GM23338 (cell line): ENCODE measurements around the gene JMJD1C. TPM values are rescaled to one million over a fixed set of nuclear protein-coding genes. Genes with fewer than 3 reads are reported as not detected.

Experiments used
- ATAC-seq: fragments of 200-7000 bp; cut with Tn5 transposase; 3 replicates; pipeline ENCODE4 v1.9.1; 2020
- DNase-seq: peaks from one replicate; pipeline ENCODE4 v3.0.0-alpha.2; 2015; ENCODE audit warnings: low spot score
- H2AFZ ChIP-seq: fragments of 200-600 bp; sonication (generic); 2 replicates; pipeline ENCODE4 v1.8.0; 2016; ENCODE audit warnings: antibody characterized with exemption, mild to moderate bottlenecking, moderate library complexity
- H3F3A ChIP-seq: fragments of 200-600 bp; sonication (generic); replicated peaks from 2 replicates; pipeline ENCODE4 v1.8.0; 2017; ENCODE audit warnings: antibody characterized with exemption, mixed run types, low read depth
- H3K27ac ChIP-seq: fragments of 200-600 bp; sonication (generic); 2 replicates; pipeline ENCODE4 v1.6.1; 2016; ENCODE audit warnings: low read depth
- H3K27me3 ChIP-seq: fragments of 200-600 bp; sonication (generic); 2 replicates; pipeline ENCODE4 v1.8.0; 2016; ENCODE audit warnings: mild to moderate bottlenecking, mixed run types, moderate library complexity; ENCODE audit not compliant: insufficient read depth
- H3K36me3 ChIP-seq: fragments of 200-600 bp; sonication (generic); 2 replicates; pipeline ENCODE4 v1.8.0; 2016; ENCODE audit warnings: mild to moderate bottlenecking; ENCODE audit not compliant: insufficient read depth
- H3K4me1 ChIP-seq: fragments of 200-600 bp; sonication (generic); 2 replicates; pipeline ENCODE4 v1.8.0; 2016; ENCODE audit warnings: mild to moderate bottlenecking, moderate library complexity; ENCODE audit not compliant: insufficient read depth
- H3K4me2 ChIP-seq: fragments of 200-600 bp; sonication (generic); 2 replicates; pipeline ENCODE4 v1.7.1; 2017; ENCODE audit warnings: mixed run types
- H3K4me3 ChIP-seq: fragments of 200-600 bp; sonication (generic); 2 replicates; pipeline ENCODE4 v1.6.1; 2016; ENCODE audit warnings: mixed run types
- H3K79me2 ChIP-seq: fragments of 200-600 bp; sonication (generic); replicated peaks from 2 replicates; pipeline ENCODE4 v1.8.0; 2017; ENCODE audit warnings: mild to moderate bottlenecking; ENCODE audit not compliant: insufficient read depth
- H3K9me2 ChIP-seq: fragments of 200-600 bp; sonication (generic); 2 replicates; pipeline ENCODE4 v1.8.0; 2017; ENCODE audit not compliant: insufficient read depth
- H4K20me1 ChIP-seq: fragments of 200-600 bp; sonication (generic); replicated peaks from 2 replicates; pipeline ENCODE4 v1.8.0; 2017; ENCODE audit warnings: mild to moderate bottlenecking; ENCODE audit not compliant: insufficient read depth
- H3K27ac Mint-ChIP-seq: 2 replicates; pipeline ENCODE4 v1.8.0; 2020; ENCODE audit warnings: inconsistent platforms, mild to moderate bottlenecking, moderate library complexity, mixed read lengths
- H3K27me3 Mint-ChIP-seq: 3 replicates; pipeline ENCODE4 v1.8.0; 2022; ENCODE audit warnings: low read depth, mild to moderate bottlenecking, moderate library complexity, mixed read lengths, inconsistent platforms; ENCODE audit not compliant: insufficient read depth, poor library complexity
- H3K36me3 Mint-ChIP-seq: 3 replicates; pipeline ENCODE4 v1.8.0; 2021; ENCODE audit warnings: low read depth, mild to moderate bottlenecking, inconsistent platforms, moderate library complexity, mixed read lengths
- H3K4me1 Mint-ChIP-seq: 3 replicates; pipeline ENCODE4 v1.8.0; 2020; ENCODE audit warnings: mild to moderate bottlenecking, inconsistent platforms, mixed read lengths
- H3K4me3 Mint-ChIP-seq: 3 replicates; pipeline ENCODE4 v1.8.0; 2021; ENCODE audit warnings: moderate library complexity, mild to moderate bottlenecking, inconsistent platforms, mixed read lengths
- H3K9me3 Mint-ChIP-seq: 3 replicates; pipeline ENCODE4 v1.8.0; 2020; ENCODE audit warnings: moderate library complexity, mild to moderate bottlenecking, inconsistent platforms, mixed read lengths
- CREB1 ChIP-seq: fragments of 250-450 bp; sonication (Bioruptor Pico); IDR thresholded peaks from 2 replicates; pipeline ENCODE4 v1.5.0; 2020; ENCODE audit warnings: low read depth, mild to moderate bottlenecking, moderate library complexity
- CTCF ChIP-seq, 2 experiments: fragments of 200-600 bp in 1 of 2; sonication (generic) in 1 of 2; conservative IDR thresholded peaks; 2 replicates each; pipeline versions ENCODE4 v1.5.1 to v1.6.1; 2016 to 2017; ENCODE audit warnings: antibody characterized with exemption in 2 of 2, low read depth in 2 of 2, mild to moderate bottlenecking in 2 of 2, moderate library complexity in 1 of 2
- ETS1 ChIP-seq: IDR thresholded peaks from 2 replicates; pipeline ENCODE4 v1.6.1; 2016; ENCODE audit warnings: antibody characterized with exemption
- EZH2 ChIP-seq: fragments of 200-600 bp; sonication (generic); IDR thresholded peaks from one replicate; pipeline ENCODE4 v1.8.0; 2017; ENCODE audit warnings: antibody characterized with exemption, mild to moderate bottlenecking, low read depth; ENCODE audit not compliant: unreplicated experiment
- EZH2phosphoT487 ChIP-seq: fragments of 200-600 bp; sonication (generic); IDR thresholded peaks from one replicate; pipeline ENCODE4 v1.8.1; 2018; ENCODE audit warnings: antibody characterized with exemption; ENCODE audit not compliant: unreplicated experiment
- JUNB ChIP-seq: IDR thresholded peaks from one replicate; pipeline ENCODE4 v1.6.1; 2016; ENCODE audit warnings: antibody characterized with exemption; ENCODE audit not compliant: unreplicated experiment
- NANOG ChIP-seq: IDR thresholded peaks from 2 replicates; pipeline ENCODE4 v1.6.1; 2016; ENCODE audit warnings: antibody characterized with exemption, borderline replicate concordance
- POLR2AphosphoS5 ChIP-seq: IDR thresholded peaks from 2 replicates; pipeline ENCODE4 v1.6.1; 2016; ENCODE audit warnings: antibody characterized with exemption, low read depth
- REST ChIP-seq: IDR thresholded peaks from one replicate; pipeline ENCODE4 v1.6.1; 2018; ENCODE audit warnings: antibody characterized with exemption; ENCODE audit not compliant: unreplicated experiment
- STAT1 ChIP-seq: IDR thresholded peaks from one replicate; pipeline ENCODE4 v1.6.1; 2016; ENCODE audit warnings: antibody characterized with exemption; ENCODE audit not compliant: unreplicated experiment
- ZNF114 ChIP-seq: fragments of 250-450 bp; sonication (Bioruptor Pico); IDR thresholded peaks from 2 replicates; pipeline ENCODE4 v1.5.0; 2020; ENCODE audit warnings: mild to moderate bottlenecking, moderate library complexity
- ZNF331 ChIP-seq: fragments of 250-450 bp; sonication (Bioruptor Pico); IDR thresholded peaks from 2 replicates; pipeline ENCODE4 v1.5.0; 2020; ENCODE audit warnings: low read depth, mild to moderate bottlenecking, moderate library complexity
- ZNF462 ChIP-seq: fragments of 250-450 bp; sonication (Bioruptor Pico); IDR thresholded peaks from 2 replicates; pipeline ENCODE4 v1.5.0; 2020; ENCODE audit warnings: mild to moderate bottlenecking, moderate library complexity
- polyA plus RNA-seq: library from polyadenylated mRNA; unstranded; fragments of >200 nt; fragmentation: Nextera tagmentation; extraction: Ambion mirVana; gene quantifications from 2 replicates; pipeline ENCODE4 v1.2.1, GENCODE V29; 2016
- total RNA-seq: library from RNA; depleted of rRNA; stranded (reverse); fragments of >200 nt; shearing (Covaris generic); gene quantifications from 2 replicates; pipeline ENCODE4 v1.2.3, GENCODE V29; 2014

Gene JMJD1C
- total and polyA plus RNA-seq, 2 experiments from 2014 or later, result 333 to 435 TPM

- Mint-ChIP-seq H3K4me3 (no peak overlapping the region), H3K27me3 (peaks cover 3% of the 10 kb centered on the region), H3K27ac (no peak overlapping the region), H3K36me3 (no peaks in the 10 kb centered on the region), H3K9me3 (no peaks in the 10 kb centered on the region), H3K4me1 (no peaks in the 10 kb centered on the region)
- H3F3A ChIP-seq, result no peaks in the 10 kb centered on the region
- no peak overlapping the region for H3K4me2 ChIP-seq
- no peak overlapping the region for H3K27ac ChIP-seq
- peaks cover 3% of the 10 kb centered on the region; the same call in 1 of the 2 replicates for H3K4me1 ChIP-seq
- no peak overlapping the region for H2AFZ ChIP-seq
- H4K20me1 ChIP-seq, result peaks cover 5% of the 10 kb centered on the region
- DNase-seq (no peak), ATAC-seq (no peak)
- H3K4me3 ChIP-seq, result no peak overlapping the region
- no peaks in the 10 kb centered on the region for H3K36me3 ChIP-seq
- no peaks in the 10 kb centered on the region for H3K27me3 ChIP-seq
- no peaks in the 10 kb centered on the region for H3K9me2 ChIP-seq
- H3K79me2 ChIP-seq, result peaks cover 86% of the 10 kb centered on the region
- TF ChIP-seq CREB1 (CRISPR knock-in tag) (no peak), ZNF462 (CRISPR knock-in tag) (no peak), REST (no peak), EZH2phosphoT487 (no peak), ZNF331 (CRISPR knock-in tag) (no peak), POLR2AphosphoS5 (no peak), ZNF114 (no peak), JUNB (no peak), NANOG (no peak), CTCF (conservative IDR thresholded peaks at IDR 0.05; ENCODE audit: low read depth in 2 of 2) (no peak), EZH2 (no peak), STAT1 (no peak), ETS1 (no peak)
Measured at GRCh38 chr10:63348245-63348850, 117.4 kb downstream of the JMJD1C start.
